Osteoblast (primary cell): ENCODE data around the gene LRRC4B. TPM values are rescaled to one million over a fixed set of nuclear protein-coding genes. Genes with fewer than 3 reads are reported as not detected.

Source experiments
- DNase-seq: peaks from one replicate; pipeline ENCODE4 v3.0.0; 2011; ENCODE audit warnings: low spot score, mixed read lengths; ENCODE audit not compliant: insufficient read length; ENCODE audit errors: missing footprints
- H2AFZ ChIP-seq: 2 replicates; pipeline ENCODE4 v1.6.0; 2011; ENCODE audit warnings: mild to moderate bottlenecking, low read length
- H3K27ac ChIP-seq: 2 replicates; pipeline ENCODE4 v1.5.1; 2011; ENCODE audit warnings: mild to moderate bottlenecking, low read depth, low read length, moderate library complexity
- H3K27me3 ChIP-seq: 2 replicates; pipeline ENCODE4 v1.6.0; 2012; ENCODE audit warnings: mild to moderate bottlenecking, control low read depth, inconsistent platforms, low read length, moderate library complexity; ENCODE audit not compliant: insufficient read depth
- H3K36me3 ChIP-seq: 2 replicates; pipeline ENCODE4 v1.5.1; 2011; ENCODE audit warnings: mild to moderate bottlenecking, low read length, control low read depth, moderate library complexity; ENCODE audit not compliant: insufficient read depth
- H3K4me1 ChIP-seq: 2 replicates; pipeline ENCODE4 v1.5.1; 2011; ENCODE audit warnings: mild to moderate bottlenecking, low read length, control low read depth, moderate library complexity; ENCODE audit not compliant: insufficient read depth
- H3K4me2 ChIP-seq: 2 replicates; pipeline ENCODE4 v1.6.0; 2011; ENCODE audit warnings: mild to moderate bottlenecking, low read length; ENCODE audit not compliant: insufficient read depth
- H3K4me3 ChIP-seq: fragments of 200-600 bp; sonication (generic); 3 replicates; pipeline ENCODE4 v1.5.1; 2012; ENCODE audit warnings: mild to moderate bottlenecking, low read length, inconsistent platforms; ENCODE audit not compliant: insufficient read depth
- H3K79me2 ChIP-seq: 2 replicates; pipeline ENCODE4 v1.6.0; 2012; ENCODE audit warnings: mild to moderate bottlenecking, low read length, control low read depth, inconsistent platforms; ENCODE audit not compliant: insufficient read depth
- H3K9me3 ChIP-seq: 2 replicates; pipeline ENCODE4 v1.5.1; 2011; ENCODE audit warnings: low read depth, low read length, control low read depth
- H4K20me1 ChIP-seq: 2 replicates; pipeline ENCODE4 v1.6.0; 2012; ENCODE audit warnings: mild to moderate bottlenecking, low read length, control low read depth; ENCODE audit not compliant: insufficient read depth
- total RNA-seq: library from RNA; depleted of rRNA; stranded (reverse); fragments of >200 nt; gene quantifications from 2 replicates; pipeline ENCODE4 v1.2.3, GENCODE V29; 2012
- TF ChIP-seq, protein P1 (sequence below): IDR thresholded peaks from 2 replicates; pipeline ENCODE4 v1.5.1; 2011; ENCODE audit warnings: mild to moderate bottlenecking, low read depth, low read length, moderate library complexity; ENCODE audit errors: extremely low read depth

Gene LRRC4B
- total RNA-seq, 1 donor = not detected

DNA sequence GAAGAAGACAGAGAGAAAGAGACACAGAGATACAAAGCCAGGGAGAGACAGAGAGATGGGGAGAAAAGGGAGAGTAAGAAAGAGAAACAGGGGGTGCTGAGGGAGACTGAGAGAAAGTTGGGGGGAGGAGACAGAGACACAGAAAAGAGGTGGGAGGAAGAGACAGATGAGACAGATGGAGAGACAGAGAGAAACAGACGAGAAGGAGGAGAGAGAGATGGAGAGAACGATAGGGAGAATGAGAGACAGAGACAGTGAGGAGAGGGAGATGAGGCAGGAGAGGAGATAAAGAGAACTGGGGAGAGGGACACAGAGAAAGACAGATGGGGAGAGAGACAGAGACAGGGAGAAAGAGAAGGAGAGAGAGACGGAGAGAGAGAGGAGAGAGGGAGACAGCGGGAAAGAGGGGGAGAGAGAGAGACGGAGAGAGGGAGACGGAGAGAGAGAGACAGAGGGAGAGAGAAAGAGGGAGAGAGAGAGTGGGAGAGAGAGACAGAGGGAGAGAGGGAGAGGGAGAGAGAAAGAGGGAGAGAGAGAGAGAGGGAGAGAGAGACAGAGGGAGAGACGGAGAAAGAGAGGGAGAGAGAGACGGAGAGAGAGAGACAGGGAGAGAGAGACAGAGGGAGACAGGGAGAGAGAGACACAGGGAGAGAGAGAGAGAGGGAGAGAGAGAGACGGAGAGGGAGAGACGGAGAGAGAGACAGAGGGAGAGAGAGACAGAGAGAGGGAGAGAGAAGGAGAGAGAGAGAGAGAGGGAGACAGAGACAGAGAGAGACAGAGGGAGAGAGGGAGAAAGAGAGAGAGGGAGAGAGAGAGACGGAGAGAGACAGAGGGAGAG lies 69.8 kb downstream of the LRRC4B start:
- TF ChIP-seq, protein P1, sequence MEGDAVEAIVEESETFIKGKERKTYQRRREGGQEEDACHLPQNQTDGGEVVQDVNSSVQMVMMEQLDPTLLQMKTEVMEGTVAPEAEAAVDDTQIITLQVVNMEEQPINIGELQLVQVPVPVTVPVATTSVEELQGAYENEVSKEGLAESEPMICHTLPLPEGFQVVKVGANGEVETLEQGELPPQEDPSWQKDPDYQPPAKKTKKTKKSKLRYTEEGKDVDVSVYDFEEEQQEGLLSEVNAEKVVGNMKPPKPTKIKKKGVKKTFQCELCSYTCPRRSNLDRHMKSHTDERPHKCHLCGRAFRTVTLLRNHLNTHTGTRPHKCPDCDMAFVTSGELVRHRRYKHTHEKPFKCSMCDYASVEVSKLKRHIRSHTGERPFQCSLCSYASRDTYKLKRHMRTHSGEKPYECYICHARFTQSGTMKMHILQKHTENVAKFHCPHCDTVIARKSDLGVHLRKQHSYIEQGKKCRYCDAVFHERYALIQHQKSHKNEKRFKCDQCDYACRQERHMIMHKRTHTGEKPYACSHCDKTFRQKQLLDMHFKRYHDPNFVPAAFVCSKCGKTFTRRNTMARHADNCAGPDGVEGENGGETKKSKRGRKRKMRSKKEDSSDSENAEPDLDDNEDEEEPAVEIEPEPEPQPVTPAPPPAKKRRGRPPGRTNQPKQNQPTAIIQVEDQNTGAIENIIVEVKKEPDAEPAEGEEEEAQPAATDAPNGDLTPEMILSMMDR = no peak
- H3K9me3 ChIP-seq = no peaks in the 10 kb centered on the region
- DNase-seq = no peak
- H3K27ac ChIP-seq = no peak overlapping the region
- peaks cover 5% of the 10 kb centered on the region for H3K27me3 ChIP-seq
- H3K4me1 ChIP-seq = no peaks in the 10 kb centered on the region
- H4K20me1 ChIP-seq = no peaks in the 10 kb centered on the region
- H3K79me2 ChIP-seq = no peaks in the 10 kb centered on the region
- no peak overlapping the region for H2AFZ ChIP-seq
- H3K4me2 ChIP-seq = no peak overlapping the region
- no peak overlapping the region for H3K4me3 ChIP-seq
- H3K36me3 ChIP-seq = no peaks in the 10 kb centered on the region

DNA sequence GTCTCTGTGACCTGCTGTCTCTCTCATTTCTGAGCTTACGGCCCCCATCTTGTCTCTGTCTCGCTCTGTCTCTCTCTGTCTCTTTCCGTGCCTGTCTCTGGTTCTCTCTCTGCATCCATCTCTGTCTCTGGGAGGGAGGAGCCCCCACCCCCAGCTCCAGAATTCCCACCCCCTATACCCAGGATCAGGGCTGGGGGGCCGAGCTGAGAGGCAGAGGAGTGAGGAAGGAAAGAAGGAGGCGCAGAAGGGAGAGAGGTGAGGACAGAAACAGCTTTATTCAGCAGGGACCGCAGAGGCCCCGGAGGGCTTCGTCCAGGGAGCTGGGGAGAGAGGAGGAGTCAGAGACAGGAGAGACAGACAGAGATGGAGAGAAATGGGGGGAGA lies 71.2 kb downstream of the LRRC4B start:
- Histone ChIP-seq H3K27me3 (peaks cover 5% of the 10 kb centered on the region), H3K4me3 (no peak overlapping the region), H3K9me3 (no peaks in the 10 kb centered on the region), H3K79me2 (no peaks in the 10 kb centered on the region), H4K20me1 (no peaks in the 10 kb centered on the region), H3K27ac (no peak overlapping the region), H2AFZ (no peak overlapping the region), H3K4me2 (no peak overlapping the region), H3K4me1 (no peaks in the 10 kb centered on the region), H3K36me3 (no peaks in the 10 kb centered on the region)
- no peak for DNase-seq
- TF ChIP-seq, protein P1 = no peak

DNA sequence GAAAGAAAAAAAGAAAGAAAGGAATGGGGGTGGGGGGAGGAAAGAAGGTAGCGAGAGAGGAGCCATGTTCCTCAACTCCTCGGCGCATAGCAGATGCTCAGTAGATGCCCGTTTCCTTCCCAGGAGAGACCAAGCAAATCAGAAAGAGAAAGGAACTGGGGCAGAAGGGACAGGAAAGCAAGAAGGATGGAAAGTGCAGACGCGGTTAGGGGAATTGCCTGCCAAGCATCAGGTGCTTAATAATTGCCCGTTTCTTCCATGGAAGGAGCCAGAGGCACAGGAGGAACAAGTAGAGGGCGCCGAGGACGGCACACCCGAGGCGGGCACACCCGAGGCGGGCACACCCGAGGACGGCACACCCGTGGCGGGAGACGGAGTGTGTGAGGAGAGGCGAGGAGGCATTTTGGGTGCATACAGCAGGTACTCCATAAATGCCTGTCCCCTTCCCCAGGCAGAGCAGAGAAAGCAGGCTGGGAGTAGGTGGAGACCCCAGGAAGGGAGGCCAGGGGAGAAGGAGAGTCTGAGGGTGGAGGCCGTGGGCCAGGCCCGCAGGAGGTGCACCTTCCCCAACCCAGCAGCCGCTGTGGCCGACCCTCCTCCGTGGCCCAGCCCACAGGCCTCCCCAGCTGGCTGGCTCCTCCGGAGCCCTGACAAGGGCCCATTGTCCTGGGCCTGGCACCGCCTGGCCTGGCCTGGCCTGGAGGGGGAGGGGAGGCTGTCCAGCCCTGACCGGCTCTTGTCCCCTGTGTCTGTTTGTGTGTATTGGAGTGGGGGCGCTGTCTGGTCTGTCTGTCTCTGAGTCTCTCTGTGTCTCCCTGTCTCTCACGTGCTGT lies 71.8 kb downstream of the LRRC4B start:
- Histone ChIP-seq H3K79me2 (no peaks in the 10 kb centered on the region), H3K4me3 (no peak overlapping the region)

More for the DNA sequence above, 71.8 kb downstream of the LRRC4B start:
- no peak overlapping the region for H2AFZ ChIP-seq
- no peaks in the 10 kb centered on the region for H3K4me1 ChIP-seq
- H3K27me3 ChIP-seq = peaks cover 11% of the 10 kb centered on the region
- H4K20me1 ChIP-seq = no peaks in the 10 kb centered on the region
- H3K9me3 ChIP-seq = no peaks in the 10 kb centered on the region
- H3K36me3 ChIP-seq = no peaks in the 10 kb centered on the region
- H3K27ac ChIP-seq = no peak overlapping the region
- no peak for DNase-seq
- TF ChIP-seq, protein P1 = no peak
- no peak overlapping the region for H3K4me2 ChIP-seq
